ENCODE results near the gene MSMO1.

DNA sequence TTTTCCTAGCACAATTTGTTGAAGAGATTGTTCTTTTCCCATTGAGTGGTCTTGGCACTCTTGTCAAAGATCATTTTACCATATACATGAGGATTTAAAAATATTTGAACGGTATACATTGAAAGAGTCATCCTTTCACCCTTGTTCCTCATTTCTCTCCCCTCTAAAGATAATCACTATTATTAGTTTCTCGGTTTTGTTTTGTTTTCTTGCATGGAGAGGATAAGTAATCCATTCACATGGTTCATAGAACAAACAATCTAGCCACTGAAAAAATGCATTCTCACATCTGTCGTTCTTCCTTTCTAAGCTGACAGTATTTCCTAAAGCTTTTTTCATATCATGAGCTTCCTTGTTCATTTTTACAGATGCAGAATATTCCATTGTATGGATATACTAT, 39.2 kb upstream of the MSMO1 start:
- TF ChIP-seq FOXM1 (IDR thresholded peaks at IDR 0.05; ENCODE audit: borderline replicate concordance, low read depth) (no peak), EGR1 (IDR thresholded peaks at IDR 0.05) (no peak), TCF12 (IDR thresholded peaks at IDR 0.05; ENCODE audit: low read depth) (no peak), EP300 (IDR thresholded peaks at IDR 0.05; ENCODE audit: borderline replicate concordance) (no peak), TAF1 (IDR thresholded peaks at IDR 0.05; ENCODE audit: low read depth) (no peak), CREB1 (IDR thresholded peaks at IDR 0.05; ENCODE audit: low read depth) (no peak), ZBTB7A (IDR thresholded peaks at IDR 0.05; ENCODE audit: low read depth) (no peak), CEBPB (IDR thresholded peaks at IDR 0.05) (no peak), RAD21 (IDR thresholded peaks at IDR 0.05; ENCODE audit: low read depth) (no peak)
- TF ChIP-seq, protein P1, sequence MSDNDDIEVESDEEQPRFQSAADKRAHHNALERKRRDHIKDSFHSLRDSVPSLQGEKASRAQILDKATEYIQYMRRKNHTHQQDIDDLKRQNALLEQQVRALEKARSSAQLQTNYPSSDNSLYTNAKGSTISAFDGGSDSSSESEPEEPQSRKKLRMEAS (IDR thresholded peaks at IDR 0.05), result no peak
- TF ChIP-seq, protein P2, sequence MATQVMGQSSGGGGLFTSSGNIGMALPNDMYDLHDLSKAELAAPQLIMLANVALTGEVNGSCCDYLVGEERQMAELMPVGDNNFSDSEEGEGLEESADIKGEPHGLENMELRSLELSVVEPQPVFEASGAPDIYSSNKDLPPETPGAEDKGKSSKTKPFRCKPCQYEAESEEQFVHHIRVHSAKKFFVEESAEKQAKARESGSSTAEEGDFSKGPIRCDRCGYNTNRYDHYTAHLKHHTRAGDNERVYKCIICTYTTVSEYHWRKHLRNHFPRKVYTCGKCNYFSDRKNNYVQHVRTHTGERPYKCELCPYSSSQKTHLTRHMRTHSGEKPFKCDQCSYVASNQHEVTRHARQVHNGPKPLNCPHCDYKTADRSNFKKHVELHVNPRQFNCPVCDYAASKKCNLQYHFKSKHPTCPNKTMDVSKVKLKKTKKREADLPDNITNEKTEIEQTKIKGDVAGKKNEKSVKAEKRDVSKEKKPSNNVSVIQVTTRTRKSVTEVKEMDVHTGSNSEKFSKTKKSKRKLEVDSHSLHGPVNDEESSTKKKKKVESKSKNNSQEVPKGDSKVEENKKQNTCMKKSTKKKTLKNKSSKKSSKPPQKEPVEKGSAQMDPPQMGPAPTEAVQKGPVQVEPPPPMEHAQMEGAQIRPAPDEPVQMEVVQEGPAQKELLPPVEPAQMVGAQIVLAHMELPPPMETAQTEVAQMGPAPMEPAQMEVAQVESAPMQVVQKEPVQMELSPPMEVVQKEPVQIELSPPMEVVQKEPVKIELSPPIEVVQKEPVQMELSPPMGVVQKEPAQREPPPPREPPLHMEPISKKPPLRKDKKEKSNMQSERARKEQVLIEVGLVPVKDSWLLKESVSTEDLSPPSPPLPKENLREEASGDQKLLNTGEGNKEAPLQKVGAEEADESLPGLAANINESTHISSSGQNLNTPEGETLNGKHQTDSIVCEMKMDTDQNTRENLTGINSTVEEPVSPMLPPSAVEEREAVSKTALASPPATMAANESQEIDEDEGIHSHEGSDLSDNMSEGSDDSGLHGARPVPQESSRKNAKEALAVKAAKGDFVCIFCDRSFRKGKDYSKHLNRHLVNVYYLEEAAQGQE (IDR thresholded peaks at IDR 0.05; ENCODE audit: low read depth), result no peak
